Activated B cell treated with CpG ODN at 0.5 μM for 24 hours (primary cell): Measurements from ENCODE around the gene SCD5. TPM values are rescaled to one million over a fixed set of nuclear protein-coding genes. Genes with fewer than 3 reads are reported as not detected.

ENCODE experiments used
- ATAC-seq: fragments of 200-7000 bp; cut with Tn5 transposase; one replicate; pipeline ENCODE4 v1.10.0; 2021; ENCODE audit warnings: low read depth, mild to moderate bottlenecking, moderate library complexity
- CTCF ChIA-PET: fragments of 350-600 bp; sonication (Branson Sonifier 250); formaldehyde crosslinking; loops from one replicate; lab custom pipeline; 2021; ENCODE audit warnings: antibody characterized with exemption; lab: Charles Lee
- POLR2A ChIA-PET: fragments of 350-600 bp; sonication (Branson Sonifier 250); formaldehyde crosslinking; loops from one replicate; lab custom pipeline; 2021; ENCODE audit warnings: antibody characterized with exemption; lab: Charles Lee
- DNase-seq: peaks from one replicate; pipeline ENCODE4 v3.0.0; 2022
- H3K27ac Mint-ChIP-seq: one replicate; pipeline ENCODE4 v1.8.0; 2020; ENCODE audit warnings: mixed read lengths
- H3K27me3 Mint-ChIP-seq: one replicate; pipeline ENCODE4 v1.8.0; 2021; ENCODE audit warnings: mixed read lengths
- H3K36me3 Mint-ChIP-seq: one replicate; pipeline ENCODE4 v1.8.0; 2021; ENCODE audit warnings: low read depth, mixed read lengths
- H3K4me1 Mint-ChIP-seq: one replicate; pipeline ENCODE4 v1.8.0; 2021; ENCODE audit warnings: mixed read lengths
- H3K4me3 Mint-ChIP-seq: one replicate; pipeline ENCODE4 v1.8.0; 2020; ENCODE audit warnings: mild to moderate bottlenecking, mixed read lengths
- H3K9me3 Mint-ChIP-seq: one replicate; pipeline ENCODE4 v1.8.0; 2020; ENCODE audit warnings: mixed read lengths
- CTCF ChIP-seq: fragments of 200-600 bp; IDR thresholded peaks from one replicate; pipeline ENCODE4 v1.8.0; 2022; ENCODE audit warnings: antibody characterized with exemption, mild to moderate bottlenecking
- intact Hi-C: fragments of 100-400 bp; cut with micrococcal nuclease; formaldehyde crosslinking; loops from one replicate; pipeline ENCODE4 v1.15.1; 2024
- total RNA-seq: library from RNA; stranded (reverse); gene quantifications from 2 replicates; pipeline ENCODE4 v1.2.3, GENCODE V29; 2022

The SCD5 gene
- total RNA-seq, 1 donor from 2014 or later: not detected

- Mint-ChIP-seq H3K36me3 (no peaks in the 10 kb centered on the region), H3K27ac (no peak overlapping the region), H3K4me3 (no peak overlapping the region), H3K27me3 (peaks cover 1% of the 10 kb centered on the region), H3K9me3 (no peaks in the 10 kb centered on the region), H3K4me1 (no peaks in the 10 kb centered on the region)
- intact Hi-C loops: no loop called here
- TF ChIP-seq CTCF: no peak
- DNase-seq: no peak
- ChIA-PET CTCF (no interaction called here), POLR2A (no interaction called here)
- ATAC-seq: no peak
Measured at GRCh38 chr4:82652062-82652461, 146.5 kb downstream of the SCD5 start.

- POLR2A ChIA-PET: no interaction called here
- DNase-seq (no peak), ATAC-seq (no peak)
- Mint-ChIP-seq H3K36me3 (no peaks in the 10 kb centered on the region), H3K4me1 (no peaks in the 10 kb centered on the region), H3K4me3 (no peak overlapping the region), H3K27ac (no peak overlapping the region), H3K9me3 (no peaks in the 10 kb centered on the region), H3K27me3 (peaks cover 6% of the 10 kb centered on the region)
- TF ChIP-seq CTCF: no peak
- intact Hi-C loops: no loop called here
- CTCF ChIA-PET: no interaction called here
Measured at GRCh38 chr4:82650868-82651267, 147.7 kb downstream of the SCD5 start.

GRCh38 chr4:82648356-82648755 lies 150.2 kb downstream of the SCD5 start:
- Mint-ChIP-seq H3K27me3 (peaks cover 6% of the 10 kb centered on the region), H3K27ac (no peak overlapping the region), H3K4me3 (no peak overlapping the region), H3K9me3 (no peaks in the 10 kb centered on the region), H3K36me3 (no peaks in the 10 kb centered on the region), H3K4me1 (no peaks in the 10 kb centered on the region)
- CTCF ChIA-PET: no interaction called here
- DNase-seq (no peak), ATAC-seq (no peak)
- POLR2A ChIA-PET: no interaction called here
- intact Hi-C loops: no loop called here
- no peak for TF ChIP-seq CTCF

- no peaks in the 10 kb centered on the region for H3K9me3 Mint-ChIP-seq
- intact Hi-C loops: no loop called here
- no peaks in the 10 kb centered on the region for H3K4me1 Mint-ChIP-seq
- POLR2A ChIA-PET: no interaction called here
- no peak for TF ChIP-seq CTCF
- ATAC-seq (no peak), DNase-seq (no peak)
- H3K36me3 Mint-ChIP-seq: no peaks in the 10 kb centered on the region
- CTCF ChIA-PET: no interaction called here
- no peak overlapping the region for H3K4me3 Mint-ChIP-seq
- H3K27me3 Mint-ChIP-seq: peaks cover 7% of the 10 kb centered on the region
- H3K27ac Mint-ChIP-seq: no peak overlapping the region
Measured at GRCh38 chr4:82645936-82646565, 152.5 kb downstream of the SCD5 start.

GRCh38 chr4:82644734-82645126 lies 153.9 kb downstream of the SCD5 start:
- no peak for DNase-seq
- H3K27ac Mint-ChIP-seq: no peak overlapping the region
- CTCF ChIA-PET: no interaction called here
- H3K27me3 Mint-ChIP-seq: peaks cover 7% of the 10 kb centered on the region
- intact Hi-C loops: no loop called here
- POLR2A ChIA-PET: no interaction called here
- H3K4me1 Mint-ChIP-seq: no peaks in the 10 kb centered on the region
- H3K9me3 Mint-ChIP-seq: no peaks in the 10 kb centered on the region
- H3K36me3 Mint-ChIP-seq: no peaks in the 10 kb centered on the region
- no peak overlapping the region for H3K4me3 Mint-ChIP-seq
- no peak for TF ChIP-seq CTCF
- no peak for ATAC-seq
